Effector memory CD8-positive, alpha-beta T cell (primary cell): ENCODE results near the gene KAZALD1.

Source experiments
- ATAC-seq: fragments of 150-1000 bp; cut with Tn5 transposase; replicated peaks from 2 replicates; pipeline ENCODE4 v1.10.0; 2021; ENCODE audit warnings: mild to moderate bottlenecking, moderate library complexity
- DNase-seq, 3 experiments: peaks; one replicate each; pipeline ENCODE4 v3.0.0; 2021
- H3K27ac Mint-ChIP-seq, 2 donors: one replicate each; pipeline ENCODE4 v1.8.0; 2022; ENCODE audit warnings: mild to moderate bottlenecking in 2 of 2, mixed read lengths in 2 of 2, moderate library complexity in 2 of 2
- H3K27me3 Mint-ChIP-seq, 2 donors: one replicate each; pipeline ENCODE4 v1.8.0; 2022; ENCODE audit warnings: mixed read lengths in 2 of 2
- H3K36me3 Mint-ChIP-seq: one replicate; pipeline ENCODE4 v1.8.0; 2022; ENCODE audit warnings: mild to moderate bottlenecking, moderate library complexity, mixed read lengths; ENCODE audit not compliant: insufficient read depth
- H3K4me1 Mint-ChIP-seq, 2 donors: one replicate each; pipeline ENCODE4 v1.8.0; 2022; ENCODE audit warnings: low read depth in 2 of 2, mixed read lengths in 2 of 2
- H3K4me3 Mint-ChIP-seq, 2 donors: one replicate each; pipeline ENCODE4 v1.8.0; 2022; ENCODE audit warnings: mild to moderate bottlenecking in 2 of 2, mixed read lengths in 2 of 2, moderate library complexity in 2 of 2
- H3K9me3 Mint-ChIP-seq, 2 donors: one replicate each; pipeline ENCODE4 v1.8.0; 2022; ENCODE audit warnings: mixed read lengths in 2 of 2

KAZALD1 gene

DNA sequence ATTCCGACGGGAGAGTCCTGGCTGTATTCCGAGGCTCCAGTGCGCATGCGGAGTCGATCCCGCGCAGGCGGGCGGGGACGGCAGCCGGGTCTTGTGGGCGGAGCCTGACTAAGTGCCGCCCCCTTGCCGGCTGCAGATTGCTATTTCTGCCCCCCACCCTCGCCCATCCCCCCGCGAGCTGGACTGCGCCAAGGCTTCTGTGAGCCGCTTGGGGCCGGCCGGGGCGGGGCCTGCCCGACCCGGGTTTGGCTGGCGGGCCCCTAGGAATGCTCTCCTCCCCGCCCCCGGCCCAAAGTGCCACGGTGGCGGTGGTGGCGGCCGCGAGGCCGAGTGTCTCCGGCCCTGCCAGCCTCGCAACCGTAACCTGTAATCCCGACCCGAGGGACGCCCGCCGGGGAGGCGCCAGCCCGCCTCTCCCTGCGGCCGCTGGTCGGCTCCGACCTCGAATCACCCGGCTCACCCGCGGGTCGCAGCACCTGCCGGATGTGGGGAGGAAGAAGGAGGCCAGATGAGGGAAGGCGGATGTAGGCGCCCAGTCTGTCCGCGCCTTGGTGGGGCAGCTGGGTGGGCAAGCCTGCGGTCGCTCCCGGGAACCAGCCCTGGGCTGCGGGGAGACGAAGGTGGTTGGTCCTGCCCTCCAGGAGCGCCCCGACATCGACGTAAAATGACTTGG is 702 bp upstream of the KAZALD1 start:
- DNase-seq (peak; percentile 35 to 85 (median 47)), ATAC-seq (peak; percentile 69)
- Mint-ChIP-seq H3K27ac (peak overlapping the region; percentile 85 to 95), H3K27me3 (peaks cover 25 to 29% of the 10 kb centered on the region in 2 donors), H3K36me3 (peaks cover 11% of the 10 kb centered on the region), H3K9me3 (no peaks in the 10 kb centered on the region), H3K4me1 (peaks cover 17 to 25% of the 10 kb centered on the region in 2 donors), H3K4me3 (peak overlapping the region; percentile 94)

DNA sequence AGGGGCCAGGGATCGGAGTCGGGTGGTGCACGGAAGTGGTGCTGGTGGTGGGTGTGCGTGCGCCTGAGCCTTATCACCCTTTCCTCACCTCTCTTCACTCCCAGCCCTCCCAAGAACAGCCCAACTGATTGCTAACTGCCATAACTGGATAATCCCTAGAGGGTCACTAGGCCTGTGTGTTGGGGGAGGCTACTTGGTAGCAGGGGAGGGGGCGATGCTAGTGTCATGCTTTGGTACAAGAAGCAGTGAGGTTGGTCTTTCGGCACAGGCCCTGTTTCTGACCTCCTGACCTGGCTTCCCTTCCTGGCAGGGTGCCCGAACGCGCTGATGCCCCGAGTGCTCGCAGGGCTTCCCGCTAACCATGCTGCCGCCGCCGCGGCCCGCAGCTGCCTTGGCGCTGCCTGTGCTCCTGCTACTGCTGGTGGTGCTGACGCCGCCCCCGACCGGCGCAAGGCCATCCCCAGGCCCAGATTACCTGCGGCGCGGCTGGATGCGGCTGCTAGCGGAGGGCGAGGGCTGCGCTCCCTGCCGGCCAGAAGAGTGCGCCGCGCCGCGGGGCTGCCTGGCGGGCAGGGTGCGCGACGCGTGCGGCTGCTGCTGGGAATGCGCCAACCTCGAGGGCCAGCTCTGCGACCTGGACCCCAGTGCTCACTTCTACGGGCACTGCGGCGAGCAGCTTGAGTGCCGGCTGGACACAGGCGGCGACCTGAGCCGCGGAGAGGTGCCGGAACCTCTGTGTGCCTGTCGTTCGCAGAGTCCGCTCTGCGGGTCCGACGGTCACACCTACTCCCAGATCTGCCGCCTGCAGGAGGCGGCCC is 652 bp downstream of the KAZALD1 start:
- H3K27me3 Mint-ChIP-seq: peaks cover 30 to 42% of the 10 kb centered on the region in 2 donors
- H3K4me1 Mint-ChIP-seq: peaks cover 17 to 32% of the 10 kb centered on the region in 2 donors
- peak; percentile 29 for ATAC-seq
- DNase-seq: peak in 2 of 3 experiments; percentile 33 to 43
- H3K9me3 Mint-ChIP-seq: no peaks in the 10 kb centered on the region
- peaks cover 11% of the 10 kb centered on the region for H3K36me3 Mint-ChIP-seq
- peak overlapping the region; percentile 94 for H3K4me3 Mint-ChIP-seq
- no peak overlapping the region for H3K27ac Mint-ChIP-seq

DNA sequence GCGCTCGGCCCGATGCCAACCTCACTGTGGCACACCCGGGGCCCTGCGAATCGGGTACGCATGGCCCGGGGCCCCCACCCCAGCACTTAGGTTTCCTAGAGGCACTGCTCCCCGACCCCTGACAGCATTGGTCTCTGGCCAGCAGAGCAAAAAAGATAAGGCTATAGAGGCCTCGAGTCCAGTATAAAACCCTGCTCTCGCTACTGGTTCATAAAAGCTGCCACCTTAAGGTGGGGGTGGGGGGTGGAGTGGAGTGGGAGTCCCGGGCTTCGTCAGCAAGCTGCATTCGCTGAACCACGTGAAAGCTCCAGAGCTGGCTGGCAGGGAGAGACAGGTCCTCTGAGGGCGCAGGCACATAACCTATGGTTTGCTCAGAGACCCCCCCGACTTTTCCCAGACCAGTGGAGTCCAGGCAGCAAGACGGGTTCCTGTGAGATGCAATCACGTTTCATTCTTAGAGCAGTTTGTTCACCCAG is 1.3 kb downstream of the KAZALD1 start:
- DNase-seq: no peak
- peaks cover 11% of the 10 kb centered on the region for H3K36me3 Mint-ChIP-seq
- H3K27ac Mint-ChIP-seq: no peak overlapping the region
- peak overlapping the region; percentile 15 to 94 for H3K4me3 Mint-ChIP-seq
- no peak for ATAC-seq
- H3K9me3 Mint-ChIP-seq: no peaks in the 10 kb centered on the region
- H3K4me1 Mint-ChIP-seq: peaks cover 17 to 32% of the 10 kb centered on the region in 2 donors
- H3K27me3 Mint-ChIP-seq: peaks cover 30 to 46% of the 10 kb centered on the region in 2 donors

DNA sequence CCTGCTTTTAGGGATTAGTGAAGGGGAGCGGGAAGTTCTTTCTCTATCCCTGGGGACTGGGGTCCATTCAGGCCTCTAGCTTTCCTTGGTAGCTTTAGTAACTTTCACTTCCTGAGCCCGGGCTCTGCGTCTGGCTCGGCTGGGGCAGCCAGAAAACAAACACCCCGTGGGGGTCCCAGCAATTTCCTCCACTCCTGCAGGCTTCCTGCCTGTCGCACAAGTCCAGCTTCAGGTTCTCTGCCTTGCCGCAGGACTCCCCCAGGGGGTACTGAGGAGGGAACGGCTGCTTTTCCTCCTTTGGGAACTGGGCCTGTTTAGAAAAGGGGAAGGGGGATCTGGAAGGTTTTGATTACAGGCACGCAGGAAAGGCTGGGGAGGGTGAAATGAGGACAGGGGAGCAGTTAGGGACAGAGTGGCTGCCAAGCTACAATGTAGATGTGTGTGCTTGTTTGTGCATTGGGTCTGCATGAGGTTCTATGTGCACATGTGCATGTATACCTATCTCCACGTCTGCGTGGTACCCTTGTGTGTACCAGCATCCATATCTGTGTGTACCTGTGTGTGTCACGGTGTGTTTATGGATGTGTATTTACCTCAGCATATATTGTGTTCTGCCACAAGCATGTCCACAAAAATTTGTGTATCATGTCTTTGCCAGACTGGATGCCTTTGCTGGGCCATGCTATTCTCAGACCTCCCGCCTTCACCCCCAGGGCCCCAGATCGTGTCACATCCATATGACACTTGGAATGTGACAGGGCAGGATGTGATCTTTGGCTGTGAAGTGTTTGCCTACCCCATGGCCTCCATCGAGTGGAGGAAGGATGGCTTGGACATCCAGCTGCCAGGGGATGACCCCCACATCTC is 2.0 kb downstream of the KAZALD1 start:
- ATAC-seq (no peak), DNase-seq (no peak)
- Mint-ChIP-seq H3K9me3 (no peaks in the 10 kb centered on the region), H3K4me1 (peaks cover 17 to 32% of the 10 kb centered on the region in 2 donors), H3K27me3 (peaks cover 30 to 46% of the 10 kb centered on the region in 2 donors), H3K27ac (no peak overlapping the region), H3K4me3 (peak overlapping the region in 1 of 2 donors; percentile 15), H3K36me3 (peaks cover 11% of the 10 kb centered on the region)

DNA sequence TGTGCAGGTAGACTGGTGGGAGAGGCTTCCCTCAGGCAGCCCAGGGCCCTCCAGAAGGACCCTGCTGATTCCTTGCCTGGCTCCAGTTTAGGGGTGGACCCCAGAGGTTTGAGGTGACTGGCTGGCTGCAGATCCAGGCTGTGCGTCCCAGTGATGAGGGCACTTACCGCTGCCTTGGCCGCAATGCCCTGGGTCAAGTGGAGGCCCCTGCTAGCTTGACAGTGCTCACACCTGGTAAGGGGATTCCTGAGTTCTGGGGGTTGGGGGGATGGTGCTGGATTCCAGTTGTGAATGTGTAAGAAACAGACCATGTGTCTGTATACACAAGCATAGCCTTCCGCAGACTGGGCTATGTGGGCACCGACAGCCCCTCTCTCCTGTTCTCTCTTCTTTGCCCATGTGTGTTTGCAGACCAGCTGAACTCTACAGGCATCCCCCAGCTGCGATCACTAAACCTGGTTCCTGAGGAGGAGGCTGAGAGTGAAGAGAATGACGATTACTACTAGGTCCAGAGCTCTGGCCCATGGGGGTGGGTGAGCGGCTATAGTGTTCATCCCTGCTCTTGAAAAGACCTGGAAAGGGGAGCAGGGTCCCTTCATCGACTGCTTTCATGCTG is 2.7 kb downstream of the KAZALD1 start:
- no peaks in the 10 kb centered on the region for H3K9me3 Mint-ChIP-seq
- no peak overlapping the region for H3K4me3 Mint-ChIP-seq
- H3K27ac Mint-ChIP-seq: no peak overlapping the region
- H3K27me3 Mint-ChIP-seq: peaks cover 30 to 46% of the 10 kb centered on the region in 2 donors
- H3K36me3 Mint-ChIP-seq: peaks cover 11% of the 10 kb centered on the region
- H3K4me1 Mint-ChIP-seq: peaks cover 17 to 31% of the 10 kb centered on the region in 2 donors
- DNase-seq (no peak), ATAC-seq (no peak)

DNA sequence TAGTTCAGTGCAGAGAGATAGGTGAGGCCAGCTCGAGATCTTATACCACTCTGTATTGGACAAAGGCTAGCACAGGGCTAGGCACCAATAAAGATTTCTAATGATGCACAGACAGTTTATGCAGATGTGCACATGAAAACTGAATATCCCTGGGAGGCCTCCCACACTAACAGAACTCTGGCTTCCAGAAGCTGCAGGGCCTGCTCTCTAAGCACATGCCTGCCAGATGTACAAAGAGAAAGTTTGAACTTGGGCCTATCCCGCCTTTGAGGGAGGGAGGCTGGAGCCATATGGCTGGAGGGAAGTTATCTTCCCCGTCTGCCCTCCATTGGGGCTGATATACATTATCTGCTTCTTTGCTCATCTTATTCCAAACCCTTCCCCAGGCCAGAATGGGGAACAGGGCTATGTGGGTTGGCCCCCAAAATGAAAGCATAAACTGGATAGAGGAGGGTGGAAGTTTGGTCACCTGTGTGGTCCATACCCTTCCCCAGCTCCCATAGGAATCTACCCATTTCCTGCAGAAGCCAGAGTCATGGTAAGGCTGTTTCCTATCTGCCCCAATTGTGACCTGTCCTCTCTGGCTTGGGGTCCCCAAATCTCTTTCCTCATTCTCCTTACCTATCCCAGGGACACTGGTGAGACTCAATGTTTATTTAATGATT is 3.8 kb downstream of the KAZALD1 start:
- no peaks in the 10 kb centered on the region for H3K9me3 Mint-ChIP-seq
- peaks cover 30 to 48% of the 10 kb centered on the region in 2 donors for H3K27me3 Mint-ChIP-seq
- peaks cover 3% of the 10 kb centered on the region for H3K36me3 Mint-ChIP-seq
- no peak for DNase-seq
- peaks cover 8 to 21% of the 10 kb centered on the region in 2 donors for H3K4me1 Mint-ChIP-seq
- H3K27ac Mint-ChIP-seq: no peak overlapping the region
- no peak for ATAC-seq
- H3K4me3 Mint-ChIP-seq: peak overlapping the region; percentile 86 to 90

DNA sequence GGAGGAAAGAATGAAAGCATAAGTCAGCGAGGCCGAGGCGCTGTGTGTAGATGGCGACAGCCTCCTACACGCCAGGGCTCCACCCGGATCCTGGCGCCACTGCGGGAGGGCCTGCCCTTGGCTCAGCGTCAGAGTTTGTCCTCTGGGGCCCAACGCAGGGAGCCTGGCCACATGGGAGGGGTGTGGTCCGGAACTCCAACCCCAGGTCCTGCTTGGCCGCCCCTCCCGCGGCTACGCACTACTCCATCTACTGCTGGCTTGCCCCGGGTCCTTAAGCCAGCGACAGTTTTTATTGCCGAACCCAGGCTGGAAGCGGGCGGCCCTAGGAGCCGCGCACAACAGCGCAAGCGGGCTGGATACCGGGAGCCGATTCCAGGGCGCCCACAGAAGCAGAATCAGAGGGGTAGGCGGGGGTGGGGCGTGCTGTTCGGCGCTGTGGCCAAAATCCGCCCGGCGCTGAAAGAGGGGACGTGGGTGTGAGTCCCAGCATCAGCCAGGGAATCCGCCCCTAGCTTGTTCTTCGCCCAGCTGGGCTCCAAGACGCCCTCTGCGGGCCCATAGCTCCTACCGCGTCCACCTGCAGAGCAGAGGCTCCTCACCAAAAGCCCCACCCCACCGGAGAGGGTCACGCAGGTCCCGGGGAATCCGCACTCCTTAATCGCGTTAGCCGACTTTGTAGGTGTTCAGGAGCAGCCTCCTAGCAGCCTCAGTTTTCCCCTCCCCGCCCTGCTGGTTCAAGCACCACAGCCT is 4.5 kb downstream of the KAZALD1 start:
- H3K27me3 Mint-ChIP-seq: peaks cover 31 to 55% of the 10 kb centered on the region in 2 donors
- H3K4me1 Mint-ChIP-seq: peaks cover 7 to 20% of the 10 kb centered on the region in 2 donors
- peak overlapping the region; percentile 86 to 90 for H3K4me3 Mint-ChIP-seq
- DNase-seq (peak in 1 of 3 experiments; percentile 34), ATAC-seq (peak; percentile 57)
- no peaks in the 10 kb centered on the region for H3K9me3 Mint-ChIP-seq
- no peak overlapping the region for H3K27ac Mint-ChIP-seq
- no peaks in the 10 kb centered on the region for H3K36me3 Mint-ChIP-seq

DNA sequence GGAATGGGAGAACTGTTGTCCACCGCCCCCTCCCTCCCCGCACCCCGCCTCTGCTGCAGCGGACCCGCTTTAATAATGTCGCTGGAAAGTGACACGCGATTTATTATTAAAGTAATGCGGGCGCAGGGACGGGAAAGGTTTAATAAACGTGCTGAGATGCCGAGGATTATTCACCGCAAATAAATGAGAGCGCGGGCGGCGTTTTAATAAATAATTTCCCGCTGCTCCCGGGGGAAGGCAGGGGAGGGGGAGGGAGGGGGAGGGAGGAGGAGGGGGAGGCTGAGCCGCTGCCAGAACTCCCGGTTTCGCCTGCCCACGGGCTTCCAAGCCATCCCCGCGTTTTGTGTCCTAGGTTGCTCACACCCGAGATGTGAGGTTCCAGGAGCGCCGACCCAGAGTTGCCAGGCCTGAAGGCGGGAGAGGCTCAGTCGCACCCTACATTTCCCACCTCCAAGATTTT is 5.1 kb downstream of the KAZALD1 start:
- peaks cover 5 to 15% of the 10 kb centered on the region in 2 donors for H3K4me1 Mint-ChIP-seq
- H3K36me3 Mint-ChIP-seq: no peaks in the 10 kb centered on the region
- H3K9me3 Mint-ChIP-seq: no peaks in the 10 kb centered on the region
- peaks cover 37 to 61% of the 10 kb centered on the region in 2 donors for H3K27me3 Mint-ChIP-seq
- DNase-seq (no peak), ATAC-seq (no peak)
- no peak overlapping the region for H3K27ac Mint-ChIP-seq
- peak overlapping the region; percentile 86 to 90 for H3K4me3 Mint-ChIP-seq

DNA sequence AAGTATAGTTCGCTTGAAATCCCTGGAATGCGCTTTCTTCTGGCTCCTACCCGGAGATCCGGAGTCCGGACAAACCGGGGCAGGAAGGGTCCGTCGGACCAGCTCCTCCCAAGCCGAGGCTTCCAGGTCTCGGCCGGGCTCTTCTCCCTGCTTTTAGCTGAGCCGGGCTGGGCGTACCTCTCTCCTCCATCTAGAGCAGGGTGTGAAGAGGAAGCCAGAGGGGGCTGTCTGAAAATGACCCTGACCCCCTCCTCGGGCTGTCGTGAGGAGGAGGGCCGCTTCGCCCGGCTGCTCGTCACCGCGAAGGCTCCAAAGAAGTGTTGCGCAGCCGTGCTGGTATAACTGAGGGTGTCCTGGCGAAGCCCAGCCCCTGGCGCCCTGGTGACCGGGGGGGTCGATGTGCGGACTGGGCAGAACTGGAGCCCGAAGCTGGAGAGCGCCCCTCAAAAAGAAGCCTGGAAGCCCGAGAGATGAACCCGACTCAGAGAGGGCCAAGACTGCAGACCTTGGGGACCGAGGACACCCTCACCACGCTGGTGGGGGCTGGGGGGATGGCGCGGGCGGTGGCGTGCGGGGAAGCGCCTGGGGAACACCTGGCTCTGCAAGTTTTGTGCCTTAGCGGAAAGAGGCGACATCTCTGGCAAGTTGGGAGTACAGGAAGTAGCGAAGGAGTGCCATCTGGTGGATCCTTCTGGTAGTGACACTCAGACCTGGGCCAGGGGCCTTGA is 5.7 kb downstream of the KAZALD1 start:
- no peaks in the 10 kb centered on the region for H3K9me3 Mint-ChIP-seq
- peak overlapping the region; percentile 86 to 90 for H3K4me3 Mint-ChIP-seq
- no peaks in the 10 kb centered on the region for H3K36me3 Mint-ChIP-seq
- H3K4me1 Mint-ChIP-seq: peaks cover 0 to 12% of the 10 kb centered on the region in 2 donors
- H3K27me3 Mint-ChIP-seq: peaks cover 43 to 67% of the 10 kb centered on the region in 2 donors
- H3K27ac Mint-ChIP-seq: no peak overlapping the region
- ATAC-seq (peak; percentile 78), DNase-seq (peak; percentile 68 to 76 (median 73))

DNA sequence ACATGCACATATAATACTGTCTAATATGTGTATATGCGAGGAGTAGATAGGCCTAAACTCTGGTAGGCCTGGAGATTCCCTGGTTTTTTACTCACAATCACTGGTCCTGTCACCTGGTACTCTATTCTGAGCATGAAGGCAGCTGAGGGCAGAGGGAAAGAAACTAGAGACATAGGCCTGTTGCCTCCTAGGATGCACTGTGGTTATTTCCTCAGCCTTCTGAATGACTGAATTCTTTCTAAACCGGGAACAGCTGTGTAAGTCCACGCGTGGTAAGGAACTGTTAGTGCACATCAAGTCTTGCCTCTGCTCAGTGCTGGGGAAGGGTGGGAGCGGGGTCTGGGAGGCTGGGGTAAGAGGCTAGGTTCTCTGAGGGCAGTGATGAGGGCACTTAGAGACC is 7.7 kb downstream of the KAZALD1 start:
- Mint-ChIP-seq H3K4me1 (peaks cover 0 to 9% of the 10 kb centered on the region in 2 donors), H3K36me3 (no peaks in the 10 kb centered on the region), H3K27me3 (peaks cover 52 to 74% of the 10 kb centered on the region in 2 donors), H3K27ac (no peak overlapping the region), H3K9me3 (no peaks in the 10 kb centered on the region), H3K4me3 (no peak overlapping the region)
- ATAC-seq (no peak), DNase-seq (no peak)

DNA sequence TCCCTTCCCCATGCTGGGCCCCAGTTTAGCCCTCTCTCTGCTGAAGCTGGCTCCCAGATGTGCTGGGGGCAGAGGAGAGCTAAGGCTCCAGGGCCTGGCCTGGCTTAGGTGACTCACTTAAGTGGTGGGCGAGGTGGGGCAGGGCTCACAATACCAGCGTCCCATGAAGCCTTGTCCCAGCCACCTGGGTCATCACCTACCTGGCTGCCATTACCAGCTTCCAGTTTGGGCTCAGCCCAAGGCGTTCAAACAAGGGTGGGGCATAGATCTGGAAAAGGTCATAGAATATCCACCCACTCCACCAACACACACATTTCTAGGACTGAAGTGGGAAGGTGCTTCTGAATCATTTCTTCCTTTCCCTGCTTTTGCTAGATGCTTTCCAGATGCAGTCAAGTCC is 8.3 kb downstream of the KAZALD1 start:
- DNase-seq (no peak), ATAC-seq (no peak)
- H3K36me3 Mint-ChIP-seq: no peaks in the 10 kb centered on the region
- peaks cover 48 to 72% of the 10 kb centered on the region in 2 donors for H3K27me3 Mint-ChIP-seq
- H3K9me3 Mint-ChIP-seq: no peaks in the 10 kb centered on the region
- peaks cover 0 to 9% of the 10 kb centered on the region in 2 donors for H3K4me1 Mint-ChIP-seq
- H3K4me3 Mint-ChIP-seq: no peak overlapping the region
- H3K27ac Mint-ChIP-seq: no peak overlapping the region
